ENCODE results near the gene ELMO1.

The ELMO1 gene

GRCh38 chr7:37430171-37430570, 18.5 kb downstream of the ELMO1 start:
- DNase-seq: no peak

- DNase-seq: no peak
Measured at GRCh38 chr7:37429435-37429791, 19.3 kb downstream of the ELMO1 start.

GRCh38 chr7:37428681-37429434, 19.8 kb downstream of the ELMO1 start:
- DNase-seq: no peak

- no peak for DNase-seq
Measured at GRCh38 chr7:37427276-37427940, 21.3 kb downstream of the ELMO1 start.

GRCh38 chr7:37425498-37425897, 23.2 kb downstream of the ELMO1 start:
- DNase-seq: no peak

GRCh38 chr7:37424995-37425394, 23.7 kb downstream of the ELMO1 start:
- DNase-seq: no peak

GRCh38 chr7:37424521-37424920, 24.1 kb downstream of the ELMO1 start:
- DNase-seq: no peak

GRCh38 chr7:37421861-37422500, 26.7 kb downstream of the ELMO1 start:
- no peak for DNase-seq

- DNase-seq: no peak
Measured at GRCh38 chr7:37420946-37421695, 27.5 kb downstream of the ELMO1 start.

GRCh38 chr7:37419496-37419895, 29.2 kb downstream of the ELMO1 start:
- DNase-seq: no peak

- DNase-seq: no peak
Measured at GRCh38 chr7:37418381-37418780, 30.3 kb downstream of the ELMO1 start.

GRCh38 chr7:37417107-37417474, 31.6 kb downstream of the ELMO1 start:
- no peak for DNase-seq

GRCh38 chr7:37416378-37417106, 32.1 kb downstream of the ELMO1 start:
- DNase-seq: no peak

GRCh38 chr7:37415629-37416028, 33.0 kb downstream of the ELMO1 start:
- DNase-seq: no peak

GRCh38 chr7:37414352-37414983, 34.2 kb downstream of the ELMO1 start:
- DNase-seq: no peak

GRCh38 chr7:37411444-37412034, 37.1 kb downstream of the ELMO1 start:
- peak; percentile 57 for DNase-seq

GRCh38 chr7:37410305-37411229, 38.1 kb downstream of the ELMO1 start:
- DNase-seq: peak; percentile 42

- no peak for DNase-seq
Measured at GRCh38 chr7:37409461-37409860, 39.2 kb downstream of the ELMO1 start.

GRCh38 chr7:37408291-37409228, 40.1 kb downstream of the ELMO1 start:
- DNase-seq: peak; percentile 35
